Skeletal muscle satellite cell (primary cell): ENCODE measurements around the gene OGFR. TPM values are rescaled to one million over a fixed set of nuclear protein-coding genes. Genes with fewer than 3 reads are reported as not detected.

Experiments used
- H3K27me3 ChIP-seq: 2 replicates; pipeline ENCODE4 v1.7.0; 2013; ENCODE audit warnings: low read length; ENCODE audit not compliant: control insufficient read depth, insufficient read depth
- H3K36me3 ChIP-seq: 2 replicates; pipeline ENCODE4 v1.7.0; 2013; ENCODE audit warnings: mild to moderate bottlenecking, control low read depth, low read length; ENCODE audit not compliant: insufficient read depth
- H3K4me1 ChIP-seq: 2 replicates; pipeline ENCODE4 v1.7.0; 2013; ENCODE audit warnings: low read length; ENCODE audit not compliant: control insufficient read depth, insufficient read depth
- H3K4me2 ChIP-seq: 2 replicates; pipeline ENCODE4 v1.7.0; 2013; ENCODE audit warnings: mild to moderate bottlenecking, low read length
- H3K4me3 ChIP-seq: 2 replicates; pipeline ENCODE4 v1.7.0; 2013; ENCODE audit warnings: low read length
- H3K9ac ChIP-seq: 2 replicates; pipeline ENCODE4 v1.7.0; 2013; ENCODE audit warnings: mild to moderate bottlenecking, low read depth, low read length, moderate library complexity
- H3K9me3 ChIP-seq: replicated peaks from 2 replicates; pipeline ENCODE4 v1.7.0; 2013; ENCODE audit warnings: mild to moderate bottlenecking, control low read depth, low read length
- small RNA-seq: library from RNA; depleted of rRNA; stranded (forward); fragments of <200 nt; gene quantifications from one replicate; pipeline ENCODE3, GENCODE V24; 2012

The OGFR gene

DNA sequence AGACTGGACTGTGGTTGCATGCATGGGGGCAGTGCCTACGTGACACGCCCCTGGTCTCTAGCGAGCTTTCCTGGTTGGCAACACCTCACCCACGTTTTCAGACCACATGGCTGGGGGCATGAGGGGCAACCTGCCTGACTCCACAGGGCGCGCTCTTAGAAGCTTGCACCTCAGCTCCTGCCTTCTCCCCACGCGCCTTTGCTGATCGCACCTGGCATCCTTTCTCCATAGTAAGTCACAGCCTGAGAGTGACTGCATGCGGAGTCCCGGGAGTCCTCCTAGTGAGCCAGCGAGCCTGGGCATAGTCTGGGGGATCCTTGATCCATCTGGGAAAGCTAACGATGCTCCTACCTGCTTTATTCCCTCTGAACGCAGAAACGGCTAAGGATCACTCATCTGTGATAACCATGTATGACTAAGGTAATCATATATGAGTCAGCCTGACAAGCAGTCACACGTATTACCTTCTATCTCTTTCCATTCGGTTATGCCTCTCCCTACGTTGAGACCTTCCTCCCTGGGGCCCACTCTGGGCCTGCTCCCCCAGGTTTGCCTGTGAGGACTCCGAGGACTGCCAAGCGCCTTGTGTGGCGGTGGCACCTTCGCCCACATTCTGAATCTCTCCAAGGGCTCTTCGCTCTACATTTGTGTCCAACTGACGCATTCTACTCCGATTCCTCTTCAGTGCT is 52.4 kb downstream of the OGFR start:
- Histone ChIP-seq H3K27me3 (no peaks in the 10 kb centered on the region), H3K36me3 (peaks cover 33% of the 10 kb centered on the region), H3K9ac (no peak overlapping the region), H3K4me3 (no peak overlapping the region), H3K4me2 (no peak overlapping the region), H3K4me1 (peaks cover 11% of the 10 kb centered on the region), H3K9me3 (no peaks in the 10 kb centered on the region)

DNA sequence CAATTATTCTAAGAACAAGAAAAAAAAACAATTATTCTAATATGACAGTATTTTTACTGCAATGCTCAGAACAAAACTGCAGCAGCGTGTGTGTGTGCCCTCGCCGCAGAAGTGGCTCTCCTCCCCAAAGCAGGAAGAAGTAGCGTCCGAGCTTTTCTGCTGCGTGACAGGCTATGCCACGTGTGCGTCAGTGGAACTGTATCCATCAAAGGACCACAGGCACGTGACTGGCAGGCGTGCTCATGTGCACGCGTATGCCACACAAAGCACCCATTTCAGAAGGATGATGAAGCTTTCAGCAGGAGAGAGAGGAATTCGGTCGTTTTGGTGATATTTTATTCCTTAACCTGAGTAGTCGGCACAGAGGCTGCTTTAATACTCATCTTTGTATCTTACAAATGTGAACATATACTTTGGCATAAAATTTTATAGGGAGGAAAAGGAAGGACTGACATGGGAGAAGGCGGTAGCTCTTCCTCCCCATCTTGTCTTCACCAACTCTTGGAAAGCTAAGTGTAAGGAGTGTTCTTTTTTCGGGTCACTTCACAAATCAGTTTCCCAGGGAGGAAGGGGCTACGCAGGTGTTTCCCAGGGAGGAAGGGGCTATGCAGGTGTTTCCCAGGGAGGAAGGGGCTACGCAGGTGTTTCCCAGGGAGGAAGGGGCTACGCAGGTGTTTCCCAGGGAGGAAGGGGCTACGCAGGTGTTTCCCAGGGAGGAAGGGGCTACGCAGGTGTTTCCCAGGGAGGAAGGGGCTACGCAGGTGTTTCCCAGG is 53.6 kb downstream of the OGFR start:
- H3K27me3 ChIP-seq: no peaks in the 10 kb centered on the region
- H3K9me3 ChIP-seq: no peaks in the 10 kb centered on the region

DNA sequence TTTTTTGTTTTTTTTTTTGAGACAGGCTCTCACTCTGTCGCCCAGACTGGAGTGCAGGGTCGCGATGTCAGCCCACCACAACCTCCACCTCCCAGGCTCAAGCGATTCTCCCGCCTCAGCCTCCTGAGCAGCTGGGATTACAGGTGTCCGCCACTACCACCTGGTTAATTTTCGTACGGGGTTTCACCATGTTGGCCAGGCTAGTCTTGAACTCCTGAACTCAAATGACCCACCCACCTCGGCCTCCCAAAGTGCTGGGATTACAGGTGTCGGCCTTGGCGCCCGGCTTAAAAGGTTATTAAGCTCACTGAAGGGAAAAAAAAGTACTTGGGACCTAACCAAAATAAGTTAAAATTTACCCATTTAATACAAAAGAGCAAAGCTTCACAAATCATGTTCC is 55.1 kb downstream of the OGFR start:
- H3K36me3 ChIP-seq: peaks cover 11% of the 10 kb centered on the region
- no peaks in the 10 kb centered on the region for H3K27me3 ChIP-seq
- H3K4me1 ChIP-seq: peaks cover 11% of the 10 kb centered on the region
- H3K4me3 ChIP-seq: no peak overlapping the region
- H3K9ac ChIP-seq: no peak overlapping the region
- peak overlapping the region; percentile 78 for H3K4me2 ChIP-seq
- H3K9me3 ChIP-seq: no peaks in the 10 kb centered on the region

More for the DNA sequence above, 53.6 kb downstream of the OGFR start:
- H3K4me3 ChIP-seq: no peak overlapping the region
- no peak overlapping the region for H3K4me2 ChIP-seq
- H3K36me3 ChIP-seq: peaks cover 24% of the 10 kb centered on the region
- no peak overlapping the region for H3K9ac ChIP-seq
- H3K4me1 ChIP-seq: peaks cover 11% of the 10 kb centered on the region

DNA sequence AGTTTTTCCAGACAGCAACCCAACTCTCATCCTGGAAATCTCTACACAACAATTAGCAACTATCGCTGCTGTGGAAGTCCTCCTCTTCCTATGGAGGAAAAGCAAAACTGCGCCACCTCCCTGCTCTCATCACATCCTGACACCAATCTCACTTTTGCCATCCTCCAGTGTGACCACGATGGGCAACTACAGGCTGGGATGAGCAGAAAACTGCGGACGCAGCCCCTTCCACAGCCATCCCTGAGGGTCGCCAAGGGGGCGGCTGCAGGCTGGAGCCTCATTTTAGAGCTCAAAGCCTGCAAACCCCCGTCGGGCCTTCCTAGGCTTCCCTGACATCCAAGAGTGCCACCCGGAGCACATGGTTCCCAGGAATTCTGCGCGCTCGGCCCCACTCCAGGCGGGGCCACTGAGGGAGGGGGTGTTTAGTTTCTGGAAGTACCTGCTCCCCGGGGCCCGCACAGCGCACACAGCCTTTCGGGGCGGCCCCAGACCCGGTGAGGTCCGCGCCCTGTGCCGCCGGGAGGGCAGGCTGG is 55.8 kb downstream of the OGFR start:
- H3K36me3 ChIP-seq: peaks cover 9% of the 10 kb centered on the region
- peak overlapping the region; percentile 33 for H3K9ac ChIP-seq
- H3K4me1 ChIP-seq: peaks cover 11% of the 10 kb centered on the region

DNA sequence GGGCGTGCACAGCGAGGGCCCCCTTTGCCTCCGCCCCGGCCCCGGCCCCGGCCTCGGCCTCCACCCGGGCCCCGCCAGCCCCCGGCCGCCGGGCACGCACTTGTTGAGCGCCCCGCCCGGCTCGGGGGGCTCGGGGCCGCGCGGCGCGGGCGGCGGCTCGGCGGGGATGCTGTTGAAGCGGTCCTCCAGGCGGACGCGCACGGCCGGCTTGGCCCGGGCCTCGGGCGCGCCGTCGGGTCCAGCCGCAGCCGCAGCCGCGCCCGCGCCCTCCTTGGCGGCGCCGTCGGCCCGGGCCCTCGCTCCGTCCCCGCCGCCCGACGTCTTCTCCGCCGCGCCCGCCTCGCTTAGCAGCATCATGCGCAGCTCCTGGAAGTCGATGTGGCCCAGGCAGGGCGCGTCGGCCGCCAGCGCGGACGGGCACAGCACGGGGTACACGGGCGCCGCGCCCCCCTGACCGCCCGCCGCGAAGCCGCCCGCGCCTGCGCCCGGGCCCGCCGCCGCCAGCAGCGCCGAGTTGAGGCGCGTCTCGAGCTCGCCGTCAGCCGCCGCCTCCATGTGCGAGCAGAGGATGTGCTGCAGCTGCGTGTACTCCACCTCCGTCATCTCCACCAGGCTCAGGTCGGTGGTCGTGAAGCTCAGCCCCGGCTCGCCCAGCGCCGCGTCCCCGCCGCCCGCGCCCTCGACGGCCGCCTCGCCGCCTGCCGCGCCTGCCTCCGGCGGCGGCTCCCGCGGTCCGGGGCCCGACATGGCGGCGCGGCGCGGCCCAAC is 56.5 kb downstream of the OGFR start:
- Histone ChIP-seq H3K4me2 (peak overlapping the region; percentile 78), H3K4me1 (peaks cover 11% of the 10 kb centered on the region), H3K4me3 (peak overlapping the region; percentile 84), H3K36me3 (peaks cover 9% of the 10 kb centered on the region), H3K9me3 (no peaks in the 10 kb centered on the region), H3K9ac (peak overlapping the region; percentile 74), H3K27me3 (peaks cover 3% of the 10 kb centered on the region)

More for the DNA sequence above, 55.8 kb downstream of the OGFR start:
- Histone ChIP-seq H3K27me3 (peaks cover 3% of the 10 kb centered on the region), H3K4me3 (peak overlapping the region; percentile 84), H3K4me2 (peak overlapping the region; percentile 78), H3K9me3 (no peaks in the 10 kb centered on the region)

DNA sequence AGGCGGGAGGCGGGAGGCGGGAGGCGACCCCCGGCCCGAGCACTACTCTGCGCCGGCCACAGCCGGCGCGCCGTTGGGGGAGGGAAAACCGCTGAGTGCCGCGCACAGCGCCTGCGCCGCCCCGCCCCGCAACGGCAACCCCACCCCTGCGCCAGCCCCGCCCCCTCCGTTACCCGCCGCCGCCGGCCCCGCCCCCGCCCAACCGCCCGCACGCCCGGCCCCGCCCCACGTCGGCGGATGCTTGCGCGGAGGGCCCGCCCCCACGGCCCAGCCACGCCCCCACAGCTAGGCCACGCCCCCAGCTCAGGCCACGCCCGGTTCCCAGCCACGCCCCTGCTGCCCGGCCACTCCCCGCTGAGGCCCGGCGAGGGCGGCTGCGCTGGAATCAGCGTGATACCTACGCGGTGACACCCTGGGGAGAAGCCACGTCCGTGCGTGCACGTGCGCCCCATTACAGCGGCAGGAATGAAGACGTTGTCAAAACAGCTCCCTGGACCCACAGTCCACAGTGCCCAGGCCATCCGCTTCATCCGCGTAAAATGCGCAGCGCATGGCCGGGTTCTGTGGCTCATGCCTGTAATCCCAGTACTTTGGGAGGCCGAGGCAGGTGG is 57.2 kb downstream of the OGFR start, which contains the start of gene TCFL5:
TSS of gene TCFL5 (minus strand) at position 97 of the 611 bp plus-strand sequence. CDS start 152 bp downstream, outside the sequence.
- peak within 1 kb of the TSS; percentile 74 for H3K9ac ChIP-seq
- H3K9me3 ChIP-seq: no peaks in the 10 kb centered on the region
- peaks cover 11% of the 10 kb centered on the region for H3K4me1 ChIP-seq
- peaks cover 3% of the 10 kb centered on the region for H3K27me3 ChIP-seq
- peaks cover 7% of the 10 kb centered on the region for H3K36me3 ChIP-seq
- H3K4me2 ChIP-seq: peak within 1 kb of the TSS; percentile 78
- peak within 1 kb of the TSS; percentile 84 for H3K4me3 ChIP-seq

Small RNAs within 50 kb of the gene (small RNA-seq; reads per million reads assigned to genes)
- gene DPH3P1: not detected
